ENCODE measurements around the gene VAV2. TPM values are rescaled to one million over a fixed set of nuclear protein-coding genes. Genes with fewer than 3 reads are reported as not detected.
A peak's percentile ranks its signal among the peaks of the same experiment; 100 is the strongest.

Gene VAV2
- total and polyA plus RNA-seq, 2 of the 4 experiments (the other 2 are of a cell fraction) = 10.8 to 13.4 TPM

GRCh38 chr9:133950629-133951111, 41.5 kb downstream of the VAV2 start:
- H2AK5ac ChIP-seq (ENCODE audit: low read depth, low read length) = no peak overlapping the region
- intact Hi-C loops (cut with micrococcal nuclease) = no loop called here
- no peak overlapping the region for H3K9ac ChIP-seq (ENCODE audit: low read depth, low read length)
- peaks cover 72% of the 10 kb centered on the region for H4K20me1 ChIP-seq (ENCODE audit: insufficient read depth, low read length)
- no peak overlapping the region for H4K91ac ChIP-seq (ENCODE audit: insufficient read depth, low read depth, low read length)
- H2BK120ac ChIP-seq (ENCODE audit: low read depth, low read length) = no peak overlapping the region
- no peak for TF ChIP-seq CEBPB (IDR thresholded peaks at IDR 0.05; ENCODE audit: low read depth, low read length)
- H3K9me3 ChIP-seq (ENCODE audit: control insufficient read depth, insufficient read depth, low read length) = no peaks in the 10 kb centered on the region
- H3K18ac ChIP-seq (ENCODE audit: low read depth, low read length) = no peak overlapping the region
- no TSS peak for BruUV-seq (replicated peaks)
- peak; percentile 73 for ATAC-seq (ENCODE audit: low read depth)
- H3K79me1 ChIP-seq (ENCODE audit: low read depth in 1 of 2, low read length in 2 of 2) = peaks cover 21 to 84% of the 10 kb centered on the region in 2 experiments
- WGBS, 2 experiments (ENCODE audit: extremely low coverage in 2 of 2, insufficient read length in 1 of 2) = 20% methylated on average over 10 of the region's 25 CpGs; no CpG with 5 or more reads in 1 of the 2 experiments
- in situ Hi-C loops (cut with MboI; ENCODE audit: low sequenced_read_pairs) = no loop called here
- no peak overlapping the region for H2AK9ac ChIP-seq (replicated peaks; ENCODE audit: low read depth, low read length, poor library complexity)
- dilution Hi-C loops (cut with HindIII; ENCODE audit: low sequenced_read_pairs, unreplicated experiment) = no loop called here
- peak overlapping the region; percentile 11 for H2AFZ ChIP-seq (replicated peaks; ENCODE audit: low read length, poor library complexity)
- H3K4me2 ChIP-seq (ENCODE audit: low read depth, low read length) = peak overlapping the region; percentile 36
- DNase-seq = peak; percentile 49
- peak overlapping the region; percentile 22; the same call in 1 of the 2 replicates for H3K14ac ChIP-seq (replicated peaks; ENCODE audit: low read depth, low read length)
- peak overlapping the region; percentile 36; the same call in 1 of the 2 replicates for H3K4ac ChIP-seq (ENCODE audit: low read depth, low read length)
- no peaks in the 10 kb centered on the region for H3K9me1 ChIP-seq (ENCODE audit: insufficient read depth, low read length)
- H3K27ac ChIP-seq (ENCODE audit: insufficient read depth, low read length) = no peak overlapping the region
- no peak overlapping the region for H4K5ac ChIP-seq (ENCODE audit: low read depth, low read length)
- 0 out of 2 replicates have a peak, but pooled peaks cover 2% of the 10 kb centered on the region for H3K36me3 ChIP-seq (ENCODE audit: control insufficient read depth, insufficient read depth, low read length)
- H3K27me3 ChIP-seq (ENCODE audit: control insufficient read depth, insufficient read depth, low read length) = no peaks in the 10 kb centered on the region
- CTCF ChIA-PET = interaction anchor here (0.6 kb wide), 1 partner anchor 25 kb away, joined by 4 read pairs; no protein-coding TSS in a partner anchor
- H3K4me1 ChIP-seq (ENCODE audit: control insufficient read depth, insufficient read depth, low read length) = peaks cover 10% of the 10 kb centered on the region
- no peak overlapping the region; the same call in 1 of the 2 replicates for H3K4me3 ChIP-seq (ENCODE audit: insufficient read depth, low read depth, low read length)
- POLR2A ChIA-PET (ENCODE audit: unreplicated experiment) = no interaction called here
- no peak overlapping the region for H2BK20ac ChIP-seq (ENCODE audit: low read depth, low read length)
- no peak overlapping the region for H2BK15ac ChIP-seq (ENCODE audit: low read depth, low read length)
- H3K23ac ChIP-seq (ENCODE audit: low read depth, low read length) = no peak overlapping the region
- H4K8ac ChIP-seq (ENCODE audit: low read depth in 2 of 2, low read length in 2 of 2) = 0 out of 4 replicates have a peak overlapping the region, but pooled peaks of 1 of the 2 experiments have one; percentile 9
- no peak overlapping the region for H3K56ac ChIP-seq (ENCODE audit: extremely low read depth, insufficient read depth, low read length)
- H2BK5ac ChIP-seq (ENCODE audit: low read depth, low read length, poor library complexity, severe bottlenecking) = no peak overlapping the region
